Hematopoietic multipotent progenitor cell treated with erythropoietin and hydrocortisone succinate and interleukin-3 and kit ligand, for 17 days (in vitro differentiated cells): ENCODE data around the gene SGO2.
A peak's percentile ranks its signal among the peaks of the same experiment; 100 is the strongest.

ENCODE experiments used
- DNase-seq: peaks from one replicate; pipeline ENCODE4 v3.0.0-alpha.2; 2015; ENCODE audit warnings: low spot score

The SGO2 gene, protein sequence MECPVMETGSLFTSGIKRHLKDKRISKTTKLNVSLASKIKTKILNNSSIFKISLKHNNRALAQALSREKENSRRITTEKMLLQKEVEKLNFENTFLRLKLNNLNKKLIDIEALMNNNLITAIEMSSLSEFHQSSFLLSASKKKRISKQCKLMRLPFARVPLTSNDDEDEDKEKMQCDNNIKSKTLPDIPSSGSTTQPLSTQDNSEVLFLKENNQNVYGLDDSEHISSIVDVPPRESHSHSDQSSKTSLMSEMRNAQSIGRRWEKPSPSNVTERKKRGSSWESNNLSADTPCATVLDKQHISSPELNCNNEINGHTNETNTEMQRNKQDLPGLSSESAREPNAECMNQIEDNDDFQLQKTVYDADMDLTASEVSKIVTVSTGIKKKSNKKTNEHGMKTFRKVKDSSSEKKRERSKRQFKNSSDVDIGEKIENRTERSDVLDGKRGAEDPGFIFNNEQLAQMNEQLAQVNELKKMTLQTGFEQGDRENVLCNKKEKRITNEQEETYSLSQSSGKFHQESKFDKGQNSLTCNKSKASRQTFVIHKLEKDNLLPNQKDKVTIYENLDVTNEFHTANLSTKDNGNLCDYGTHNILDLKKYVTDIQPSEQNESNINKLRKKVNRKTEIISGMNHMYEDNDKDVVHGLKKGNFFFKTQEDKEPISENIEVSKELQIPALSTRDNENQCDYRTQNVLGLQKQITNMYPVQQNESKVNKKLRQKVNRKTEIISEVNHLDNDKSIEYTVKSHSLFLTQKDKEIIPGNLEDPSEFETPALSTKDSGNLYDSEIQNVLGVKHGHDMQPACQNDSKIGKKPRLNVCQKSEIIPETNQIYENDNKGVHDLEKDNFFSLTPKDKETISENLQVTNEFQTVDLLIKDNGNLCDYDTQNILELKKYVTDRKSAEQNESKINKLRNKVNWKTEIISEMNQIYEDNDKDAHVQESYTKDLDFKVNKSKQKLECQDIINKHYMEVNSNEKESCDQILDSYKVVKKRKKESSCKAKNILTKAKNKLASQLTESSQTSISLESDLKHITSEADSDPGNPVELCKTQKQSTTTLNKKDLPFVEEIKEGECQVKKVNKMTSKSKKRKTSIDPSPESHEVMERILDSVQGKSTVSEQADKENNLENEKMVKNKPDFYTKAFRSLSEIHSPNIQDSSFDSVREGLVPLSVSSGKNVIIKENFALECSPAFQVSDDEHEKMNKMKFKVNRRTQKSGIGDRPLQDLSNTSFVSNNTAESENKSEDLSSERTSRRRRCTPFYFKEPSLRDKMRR

DNA sequence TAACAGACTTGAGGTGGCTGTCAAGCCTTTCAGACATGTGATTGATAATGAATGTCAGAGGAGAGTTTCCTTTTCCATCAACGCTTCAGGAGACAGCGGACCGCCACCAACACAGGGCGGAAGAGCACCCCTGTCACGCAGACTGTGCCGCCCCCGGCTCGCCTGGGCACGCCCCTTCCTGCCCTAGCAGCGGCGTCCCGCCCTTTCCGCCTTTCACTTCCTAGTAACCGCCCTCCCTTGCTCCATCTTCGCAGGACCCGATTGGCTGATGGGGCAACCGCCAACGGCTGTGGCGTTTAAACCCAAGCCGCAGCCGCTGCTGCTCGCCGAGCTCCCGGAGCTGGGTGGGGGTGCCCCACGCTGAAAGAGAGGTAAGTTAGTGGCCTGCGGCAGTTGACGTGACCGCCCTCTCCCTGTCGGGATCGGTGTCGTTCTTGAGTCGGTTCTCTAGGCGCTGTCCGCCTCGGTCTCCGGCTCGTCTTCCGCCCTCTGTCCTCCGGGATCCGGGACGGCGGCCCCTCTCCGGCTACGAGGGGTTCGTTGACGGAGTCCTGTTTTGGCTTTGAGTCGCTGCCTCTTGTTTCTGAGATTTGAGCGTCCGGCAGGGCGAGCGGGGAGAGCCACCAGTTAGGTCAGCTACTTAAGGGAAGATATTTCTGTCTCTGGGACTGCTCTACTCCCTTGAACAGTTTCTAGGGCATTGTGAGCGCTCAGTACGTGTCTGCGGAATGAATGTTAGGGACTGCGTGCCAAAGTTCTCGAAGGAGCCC is at the start of gene SGO2:
Gene SGO2, plus strand, starts transcription at position 326 of the 770 bp plus-strand sequence. CDS start 6,769 bp downstream, outside the sequence.
- DNase-seq = peak; percentile 91

DNA sequence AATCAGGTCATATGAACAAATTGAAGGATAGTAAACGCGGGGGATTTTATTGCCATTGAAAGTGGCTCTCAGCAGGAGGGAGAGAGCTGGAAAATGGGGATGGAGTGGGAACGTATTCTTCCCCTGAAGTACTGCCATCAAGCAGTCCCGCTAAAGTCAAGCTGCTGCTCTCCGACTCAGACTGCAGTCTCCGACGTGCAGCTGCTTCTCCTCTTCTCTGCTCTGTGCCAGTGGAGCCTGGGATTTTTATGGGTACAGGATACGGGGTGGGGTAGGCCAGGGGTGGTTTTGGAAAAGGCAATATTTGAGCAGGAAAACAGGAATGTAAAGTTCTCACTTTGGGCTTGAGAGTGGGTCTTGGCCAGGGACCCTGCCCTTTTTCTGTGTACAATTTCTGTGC is 49.2 kb upstream of the SGO2 start:
- no peak for DNase-seq

DNA sequence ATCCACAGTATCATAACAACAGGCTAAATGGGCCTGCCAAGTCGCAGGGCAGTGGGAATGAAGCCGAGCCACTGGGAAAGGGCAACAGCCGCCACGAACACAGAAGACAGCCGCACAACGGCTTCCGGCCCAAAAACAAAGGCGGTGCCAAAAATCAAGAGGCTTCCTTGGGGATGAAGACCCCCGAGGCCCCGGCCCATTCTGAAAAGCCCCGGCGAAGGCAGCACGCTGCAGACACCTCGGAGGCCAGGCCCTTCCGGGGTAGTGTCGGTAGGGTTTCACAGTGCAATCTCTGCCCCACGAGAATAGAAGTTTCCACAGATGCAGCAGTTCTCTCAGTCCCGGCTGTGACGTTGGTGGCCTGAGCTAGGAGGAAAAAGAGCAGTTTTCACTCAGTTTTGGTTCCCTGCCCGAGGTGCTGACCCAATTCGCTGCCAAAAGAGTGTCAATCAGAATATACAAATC is 48.3 kb upstream of the SGO2 start:
- DNase-seq = no peak

DNA sequence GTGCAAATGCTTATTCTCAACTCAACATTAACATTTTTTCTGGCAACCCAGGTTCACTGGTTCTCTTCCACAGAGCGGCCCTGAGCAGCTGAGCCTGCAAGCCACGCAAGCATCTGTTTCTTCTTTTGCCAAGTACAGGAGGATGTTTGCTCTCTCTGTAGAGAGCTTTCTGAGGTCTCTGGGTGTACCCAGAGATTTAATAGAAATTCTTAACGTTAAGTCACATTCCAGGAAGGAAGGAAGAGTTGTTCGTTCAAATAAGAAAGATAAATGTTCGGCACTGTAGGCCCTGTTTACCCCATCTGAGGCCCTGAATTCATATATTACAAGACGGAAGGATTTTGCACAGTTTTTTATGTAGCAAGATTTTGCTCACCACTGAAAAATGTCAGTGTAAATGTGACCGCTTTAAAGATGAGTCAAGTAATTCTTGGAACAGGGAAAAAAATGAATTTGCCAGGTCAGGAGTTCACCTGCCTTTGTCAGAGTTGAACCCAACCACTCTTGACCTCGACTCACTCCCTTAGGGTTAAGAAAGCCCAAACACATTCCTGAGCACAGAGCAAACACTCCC is 46.2 kb upstream of the SGO2 start:
- DNase-seq = no peak

DNA sequence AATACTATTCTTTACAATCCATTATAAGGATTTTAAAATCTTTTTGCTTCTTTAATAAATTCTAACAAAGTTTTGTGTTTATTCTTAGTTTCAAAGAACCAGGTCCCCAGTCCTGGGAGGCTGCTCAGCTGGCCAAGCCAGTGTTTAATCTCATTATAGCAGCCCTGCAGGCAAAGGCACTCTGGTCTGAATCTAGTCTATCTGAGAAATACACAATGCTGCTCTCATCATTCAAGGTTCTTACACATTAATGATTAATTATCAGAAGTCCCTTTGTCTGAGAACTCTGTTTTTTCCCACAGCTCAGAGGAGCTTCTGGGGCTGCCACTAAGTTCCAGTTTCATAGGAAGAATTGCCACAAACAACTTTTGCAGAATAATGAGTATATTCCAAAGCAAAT is 43.8 kb upstream of the SGO2 start:
- no peak for DNase-seq

DNA sequence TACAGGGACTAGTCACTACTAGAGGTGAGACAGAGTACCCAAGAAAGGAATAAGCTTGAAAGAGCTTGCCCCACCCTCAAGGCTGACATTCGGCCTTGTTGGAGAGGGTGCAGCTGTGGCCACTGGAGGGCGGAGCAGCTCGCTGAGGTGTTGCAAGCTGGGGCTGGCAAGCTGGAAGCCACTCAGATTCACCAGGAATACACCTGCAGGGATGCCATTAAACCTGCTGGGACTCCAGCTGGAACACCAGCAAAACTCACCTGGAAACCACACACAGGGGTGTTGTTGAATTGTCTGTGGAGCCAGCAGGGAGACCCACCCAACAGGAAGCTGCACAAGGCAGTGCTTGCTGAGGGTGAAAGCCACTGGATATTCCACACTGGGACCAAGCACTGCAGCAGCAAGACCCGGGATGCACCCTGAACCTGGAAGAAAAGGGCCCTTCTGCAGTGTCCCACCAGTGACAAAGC is 42.2 kb upstream of the SGO2 start:
- peak; percentile 9 for DNase-seq

DNA sequence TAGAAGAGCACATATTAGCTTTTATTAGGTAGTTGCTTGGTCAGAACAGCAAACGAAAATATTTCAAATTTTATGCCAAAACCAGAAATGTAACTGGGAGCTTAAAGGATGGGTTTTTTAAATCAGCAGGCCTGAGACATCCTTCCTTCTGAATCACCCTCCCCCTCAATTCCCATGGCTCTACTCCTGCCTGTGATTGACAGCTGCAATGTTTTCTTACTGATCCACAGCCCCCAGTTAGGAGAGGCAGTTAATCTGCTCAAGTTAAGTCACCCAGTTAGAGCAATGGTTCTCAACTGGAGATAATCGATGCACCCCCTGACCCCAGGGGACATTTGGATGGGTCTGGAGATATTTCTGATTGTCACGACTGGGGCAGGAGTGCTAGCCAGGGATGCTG is 41.1 kb upstream of the SGO2 start:
- no peak for DNase-seq

DNA sequence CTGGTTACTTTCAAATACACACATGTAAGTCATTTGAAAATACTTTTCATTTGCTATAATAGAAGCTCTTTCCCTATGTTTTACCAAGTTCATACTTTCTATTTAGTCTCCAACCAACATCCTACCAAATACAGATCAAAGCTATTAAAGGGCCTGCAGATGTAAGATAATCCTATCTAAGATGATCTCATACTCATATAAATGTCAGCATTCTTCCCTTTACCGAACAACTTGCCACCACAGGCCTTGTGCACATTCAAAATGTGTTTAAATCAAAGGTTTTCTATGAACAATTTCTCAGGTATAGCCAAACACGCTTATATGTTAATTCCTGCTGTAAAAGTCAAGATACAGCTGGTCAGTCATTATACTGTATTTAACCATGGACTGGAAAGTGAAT is 39.5 kb upstream of the SGO2 start:
- DNase-seq = no peak

DNA sequence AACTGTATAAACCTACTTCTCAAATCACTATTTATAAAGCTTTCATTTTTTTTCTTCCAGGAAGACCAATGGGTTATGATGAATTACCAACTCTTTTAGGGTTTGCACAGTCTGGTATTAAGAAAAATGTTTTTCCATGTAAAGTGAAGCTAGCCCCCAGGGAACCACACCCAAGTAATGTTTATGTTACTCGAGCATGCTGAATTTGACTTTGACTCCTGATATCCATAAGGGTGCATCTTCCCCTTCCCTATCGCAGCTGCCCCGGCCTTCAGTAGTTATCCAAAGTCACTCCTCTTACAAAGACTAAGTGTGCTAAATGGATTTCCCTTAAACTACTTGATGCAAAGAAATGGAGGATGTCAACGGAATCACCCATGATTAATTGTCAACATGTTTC is 37.8 kb upstream of the SGO2 start:
- no peak for DNase-seq

DNA sequence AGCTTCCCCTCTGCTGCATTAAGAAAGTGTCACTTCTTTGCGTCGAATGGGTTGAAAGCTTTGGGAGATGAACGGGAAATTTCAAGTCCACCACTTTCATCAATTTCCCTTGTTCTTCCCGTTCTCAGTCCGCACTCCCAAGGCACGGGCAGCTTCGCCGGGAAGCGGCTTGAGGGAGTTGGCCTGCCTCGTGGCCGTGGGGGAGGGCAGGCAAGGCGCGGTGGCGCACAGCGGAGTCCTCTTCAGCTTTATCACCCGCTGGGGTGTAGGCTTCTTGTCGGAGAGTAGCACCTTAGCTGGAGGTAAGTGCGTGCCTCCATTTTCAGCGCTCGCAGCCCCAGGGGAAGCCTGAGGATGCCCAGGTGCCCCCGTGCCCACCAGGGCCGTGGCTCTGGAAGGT is 36.0 kb upstream of the SGO2 start:
- DNase-seq = no peak

DNA sequence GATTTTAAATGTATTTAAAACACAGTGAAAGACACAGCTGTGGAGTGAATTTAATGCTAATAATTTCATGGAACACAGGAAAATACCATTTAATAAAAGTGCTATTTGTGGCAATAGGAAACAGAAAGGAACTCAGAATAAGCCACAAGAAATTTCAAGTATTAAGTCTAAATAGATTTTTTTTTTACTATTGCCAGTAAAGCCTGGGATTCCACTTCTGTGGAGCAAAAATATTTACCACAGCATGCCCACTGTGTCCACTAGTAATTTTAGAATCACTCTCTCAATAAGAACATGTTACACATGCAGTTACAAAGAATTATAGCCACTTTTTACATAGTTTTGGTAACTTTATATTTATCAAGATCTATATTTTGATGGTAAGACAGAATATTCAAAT is 33.4 kb upstream of the SGO2 start:
- no peak for DNase-seq

DNA sequence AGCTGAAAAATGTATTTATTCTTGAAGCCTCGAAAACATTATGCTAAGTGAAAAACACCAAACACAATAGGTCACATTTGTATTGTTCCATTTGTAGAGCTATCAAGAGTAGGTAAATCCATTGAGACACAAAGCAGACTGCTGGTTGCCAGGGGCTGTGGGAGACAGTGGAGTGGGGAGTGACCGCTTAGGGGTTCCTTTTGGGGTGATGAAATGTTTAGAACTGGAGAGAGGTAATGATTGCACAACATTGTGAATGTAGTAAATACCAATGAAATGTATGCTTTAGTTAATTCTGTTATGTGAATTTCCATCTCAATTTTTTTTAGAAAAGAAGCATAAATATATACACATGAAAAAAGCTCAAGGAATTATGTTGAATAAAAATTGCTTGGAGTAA is 32.0 kb upstream of the SGO2 start:
- no peak for DNase-seq

DNA sequence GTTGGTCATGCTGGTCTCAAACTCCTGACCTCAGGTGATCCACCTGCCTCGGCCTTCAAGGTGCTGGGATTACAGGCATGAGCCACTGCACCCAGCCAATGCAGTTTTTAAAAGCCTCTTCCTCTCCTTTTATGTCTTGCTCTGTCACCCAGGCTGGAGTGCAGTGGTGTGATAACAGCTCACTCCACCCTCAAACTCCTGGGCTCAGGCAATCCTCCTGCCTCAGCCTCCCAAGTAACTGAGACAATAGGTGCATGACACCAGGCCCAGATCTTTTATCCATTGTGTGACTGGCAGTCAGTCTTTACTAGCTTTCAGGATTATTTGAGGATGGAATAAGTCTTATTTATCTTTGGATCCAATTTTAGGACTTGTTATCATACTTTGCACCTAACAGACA is 29.3 kb upstream of the SGO2 start:
- DNase-seq = peak; percentile 27

DNA sequence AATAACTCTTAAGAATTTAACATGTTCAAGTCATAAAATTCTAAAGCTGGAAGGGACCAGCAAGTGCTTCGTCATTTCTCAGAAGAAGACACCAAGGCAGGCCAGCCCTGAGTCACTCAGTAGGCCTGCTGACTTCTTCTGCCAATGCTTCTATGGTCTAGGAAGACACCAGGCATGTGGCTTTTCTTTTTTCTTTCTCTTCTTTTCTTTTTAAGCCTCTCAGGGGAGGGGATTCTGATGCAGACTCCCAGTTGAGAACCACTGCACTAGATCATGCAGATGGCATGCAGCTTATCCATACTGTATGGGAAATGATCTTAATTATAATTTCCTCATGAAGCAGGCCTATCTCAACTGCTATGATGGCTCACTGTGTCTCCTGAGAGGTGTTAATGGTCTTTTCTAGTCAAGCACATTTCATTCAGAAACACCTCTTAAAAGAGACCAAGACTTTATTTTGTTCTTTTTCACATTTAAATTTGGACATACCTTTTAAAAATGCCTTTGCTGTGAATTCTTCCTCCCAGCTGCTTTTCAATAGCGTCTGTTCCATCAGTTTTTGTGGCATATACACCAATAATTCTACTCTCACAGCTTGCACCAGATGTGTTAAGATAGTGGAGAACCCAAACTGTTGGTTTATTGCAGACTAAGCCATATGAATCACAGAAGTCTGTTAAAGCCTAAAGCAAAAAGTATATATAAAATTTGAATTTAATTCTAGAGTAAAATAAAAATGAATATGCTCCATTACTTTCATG is 27.4 kb upstream of the SGO2 start:
- no peak for DNase-seq

DNA sequence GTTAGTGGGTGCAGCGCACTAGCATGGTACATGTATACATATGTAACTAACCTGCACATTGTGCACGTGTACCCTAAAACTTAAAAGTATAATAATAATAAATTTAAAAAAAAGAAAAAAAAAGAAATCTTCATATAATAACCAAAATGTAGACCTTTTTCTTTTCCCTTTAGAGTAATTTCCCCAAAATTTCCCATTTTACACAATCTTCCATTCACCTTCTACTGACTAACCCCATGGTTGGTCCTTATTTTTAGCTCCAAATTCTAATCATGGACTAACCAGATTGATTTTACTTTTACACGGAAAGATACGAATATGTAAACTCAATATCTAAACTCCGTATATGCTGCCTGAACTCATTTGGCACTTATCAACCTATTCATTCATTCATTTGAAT is 23.8 kb upstream of the SGO2 start:
- DNase-seq = no peak

DNA sequence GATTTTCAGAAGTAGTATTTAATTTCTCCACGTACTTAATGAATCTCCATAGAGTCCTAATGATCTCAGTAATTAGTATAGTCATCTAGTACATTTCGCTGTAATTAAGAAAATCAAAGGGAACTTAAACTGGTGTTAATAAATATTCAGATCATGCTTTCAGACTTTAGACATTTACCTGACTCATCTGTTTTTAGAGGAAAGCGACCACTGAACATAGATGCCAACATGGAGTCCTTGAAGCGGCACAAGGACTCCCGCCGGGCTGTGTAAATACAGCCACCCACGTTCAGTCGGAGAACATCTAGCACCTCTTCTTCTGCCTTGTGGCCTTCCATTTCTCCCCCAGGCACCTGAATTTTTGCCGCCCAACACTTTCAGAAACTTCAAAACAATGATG is 19.3 kb upstream of the SGO2 start:
- no peak for DNase-seq

DNA sequence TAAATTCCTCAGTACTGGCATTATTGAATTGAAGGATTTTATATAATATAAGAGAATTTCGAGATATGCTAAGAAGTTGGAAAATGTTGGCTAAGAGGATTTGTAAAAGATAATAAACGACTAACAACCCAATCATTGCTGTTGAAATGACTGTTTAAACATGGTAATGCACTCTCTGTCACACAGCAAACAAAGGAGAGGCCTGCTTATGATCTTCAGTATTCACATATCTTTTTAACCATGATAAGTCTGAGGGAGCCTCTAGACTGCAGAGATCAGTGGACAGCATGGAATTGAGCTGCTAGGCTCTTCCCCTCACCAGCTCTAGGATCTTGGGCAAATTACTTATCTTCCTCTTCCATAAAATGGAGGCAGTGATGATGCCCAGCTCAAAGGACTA is 18.8 kb upstream of the SGO2 start:
- no peak for DNase-seq

DNA sequence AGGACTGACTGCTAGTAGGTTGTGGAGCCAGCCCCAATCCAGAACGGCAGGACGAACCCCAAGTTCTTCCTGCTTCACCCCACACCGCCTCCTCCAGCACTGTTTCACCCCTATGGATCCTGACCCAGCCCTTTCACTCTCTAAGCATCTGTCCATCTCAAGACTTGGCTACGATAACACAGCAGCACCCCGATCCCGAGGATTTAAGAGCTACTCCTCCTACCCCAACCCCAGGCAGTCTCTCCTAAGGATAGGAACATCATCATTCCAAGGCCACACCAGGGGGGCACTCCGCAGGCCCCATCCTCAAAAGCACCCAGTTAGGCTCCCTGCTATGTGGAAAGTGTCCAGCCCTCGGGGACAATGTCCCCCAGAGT is 16.8 kb upstream of the SGO2 start:
- DNase-seq = no peak

DNA sequence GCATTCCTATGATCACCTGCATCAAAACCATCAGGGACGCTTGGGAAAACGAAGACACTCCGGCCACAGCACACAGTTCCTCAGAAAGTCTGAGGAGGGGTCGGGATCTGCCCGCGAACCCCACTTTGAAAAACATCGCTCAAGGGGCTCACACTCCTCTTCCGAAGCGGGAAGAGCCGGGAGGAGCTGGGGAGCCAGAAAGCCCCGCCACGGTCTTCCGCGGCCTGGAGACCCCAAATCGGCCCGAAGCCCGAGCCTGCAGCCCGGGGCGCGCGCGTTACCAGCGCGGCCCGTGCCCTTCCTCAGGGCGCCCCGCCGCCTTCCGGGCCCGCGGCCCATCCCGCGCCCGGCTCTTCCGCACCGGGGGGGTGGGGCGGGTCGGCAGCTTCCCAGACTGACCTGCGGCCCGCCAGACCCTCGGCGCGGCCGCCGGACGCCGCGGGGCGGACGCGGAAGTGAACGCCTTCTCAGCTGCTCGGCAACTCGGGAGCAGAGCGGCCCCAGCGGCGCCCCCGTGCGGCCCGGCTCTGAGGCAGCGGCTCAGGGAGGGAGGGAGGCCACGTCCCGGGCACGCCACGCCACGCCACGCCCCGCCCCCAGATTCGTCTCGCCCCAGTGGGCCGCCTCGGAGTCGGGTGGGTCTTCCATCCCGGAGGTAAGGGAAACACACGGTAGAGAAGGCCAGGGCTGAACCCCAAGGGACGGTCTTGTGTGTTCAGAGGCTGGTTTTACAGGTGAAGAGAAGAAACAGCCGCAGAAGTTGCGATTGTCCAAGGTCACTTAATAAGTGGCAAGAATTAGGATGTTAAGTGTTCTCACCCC is 16.2 kb upstream of the SGO2 start, which contains the start of gene KCTD18:
Gene KCTD18, minus strand, starts transcription at position 457 of the 822 bp plus-strand sequence. CDS start 3,052 bp downstream, outside the sequence.
- DNase-seq = peak; percentile 80
